K562 (cell line): Measurements from ENCODE around the gene CZIB. TPM values are rescaled to one million over a fixed set of nuclear protein-coding genes. Genes with fewer than 3 reads are reported as not detected.

ENCODE experiments used
- CHD7 ChIP-seq: fragments of 200-600 bp; sonication (generic); IDR thresholded peaks from one replicate; pipeline ENCODE4 v1.6.1; 2012; ENCODE audit warnings: mild to moderate bottlenecking, low read depth, low read length, inconsistent platforms
- MTA2 ChIP-seq: fragments of 450-650 bp; IDR thresholded peaks from 2 replicates; pipeline ENCODE4 v1.6.1; 2016; ENCODE audit warnings: low read depth
- TFE3 ChIP-seq: fragments of 450-650 bp; formaldehyde crosslinking; IDR thresholded peaks from 2 replicates; pipeline ENCODE4 v1.4.0; 2020; ENCODE audit warnings: mild to moderate bottlenecking, mixed read lengths
- U2AF1 ChIP-seq: fragments of 200-400 bp; formaldehyde crosslinking; optimal IDR thresholded peaks from 2 replicates; pipeline ENCODE3; 2017; ENCODE audit warnings: mild to moderate bottlenecking, low read depth, low read length, moderate library complexity
- XRCC5 ChIP-seq: fragments of 200-400 bp; formaldehyde crosslinking; IDR thresholded peaks from 2 replicates; pipeline ENCODE4 v1.6.1; 2017; ENCODE audit warnings: low read depth, mild to moderate bottlenecking, low read length
- polyA plus RNA-seq, 8 experiments: library from polyadenylated mRNA; depleted of rRNA in 4 of 8; stranded (reverse) in 5 of 8; unstranded in 3 of 8; fragments of >200 nt; fragmentation: Nextera tagmentation in 2 of 8; fragmentation: Illumina TruSeq in 1 of 8; extraction: Ambion mirVana in 2 of 8; extraction: Trizol in 1 of 8; gene quantifications; 2 replicates each; pipeline versions ENCODE4 v1.2.1 to v1.2.3, GENCODE V29; 2011 to 2014; ENCODE audit warnings: inconsistent platforms in 1 of 8, missing spikeins in 1 of 8
- total RNA-seq, 7 experiments: library from RNA; depleted of rRNA in 6 of 7; stranded (reverse); fragments of >200 nt in 6 of 7; fragmentation: Illumina TruSeq in 2 of 7; extraction: Trizol in 2 of 7; gene quantifications; 2 replicates each; pipeline versions ENCODE4 v1.2.1 to v1.2.3, GENCODE V29; 2011 to 2021; ENCODE audit warnings: low replicate concordance in 1 of 7
- TF ChIP-seq, protein P1 (sequence below): fragments of 250-450 bp; sonication (Bioruptor Pico); IDR thresholded peaks from 2 replicates; pipeline ENCODE4 v1.8.0; 2022; ENCODE audit warnings: inconsistent platforms
- TF ChIP-seq, protein P2 (sequence below): fragments of 450-650 bp; IDR thresholded peaks from 2 replicates; pipeline ENCODE4 v1.6.1; 2018; ENCODE audit not compliant: partially characterized antibody

CZIB gene
- total and polyA plus RNA-seq, 9 of the 15 experiments (the other 6 are each of a cell fraction or from before 2014, with no cell fraction given) = 52.6 to 111 (median 80.0) TPM

DNA sequence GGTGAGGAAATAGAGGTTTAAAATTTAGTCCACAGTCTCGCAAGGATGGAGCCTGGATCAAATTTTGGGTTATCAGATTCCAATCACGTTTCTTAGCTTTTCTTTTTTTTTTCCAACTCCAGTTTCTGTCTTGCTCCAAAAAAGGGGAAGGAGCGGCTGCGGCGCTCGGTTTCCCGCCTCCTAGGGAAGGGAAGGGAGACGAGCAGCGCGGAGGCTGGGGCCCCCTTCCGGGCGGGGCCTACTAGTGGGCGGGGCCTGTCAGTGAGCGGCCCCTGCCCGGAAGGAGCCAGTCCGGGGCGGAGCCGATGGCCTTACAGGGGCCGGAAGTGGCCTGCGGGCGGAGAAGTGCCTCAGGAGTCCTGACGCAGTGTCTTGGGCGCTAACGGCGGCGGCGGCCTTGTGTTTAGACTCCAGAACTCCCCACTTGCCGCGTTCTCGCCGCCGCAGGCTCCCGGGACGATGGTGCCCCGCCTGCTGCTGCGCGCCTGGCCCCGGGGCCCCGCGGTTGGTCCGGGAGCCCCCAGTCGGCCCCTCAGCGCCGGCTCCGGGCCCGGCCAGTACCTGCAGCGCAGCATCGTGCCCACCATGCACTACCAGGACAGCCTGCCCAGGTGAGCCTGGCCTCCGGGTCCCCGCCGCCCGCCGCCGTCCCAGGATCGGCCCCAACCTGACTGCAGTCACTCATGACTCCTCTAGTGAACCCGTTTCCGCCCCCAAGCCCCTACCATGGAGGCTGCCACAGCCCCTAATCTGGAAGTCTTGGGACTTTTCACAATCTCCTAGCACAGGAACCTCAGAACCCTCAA, 23.7 kb downstream of the CZIB start, which contains the start of gene CPT2 (continued):
- TF ChIP-seq CHD7 (no peak), U2AF1 (peak; percentile 39), XRCC5 (peak; percentile 66; the same call in 1 of the 2 replicates), TFE3 (no peak), MTA2 (0 out of 2 replicates have a peak, but pooled peaks have one; percentile 14)
- TF ChIP-seq, protein P1, sequence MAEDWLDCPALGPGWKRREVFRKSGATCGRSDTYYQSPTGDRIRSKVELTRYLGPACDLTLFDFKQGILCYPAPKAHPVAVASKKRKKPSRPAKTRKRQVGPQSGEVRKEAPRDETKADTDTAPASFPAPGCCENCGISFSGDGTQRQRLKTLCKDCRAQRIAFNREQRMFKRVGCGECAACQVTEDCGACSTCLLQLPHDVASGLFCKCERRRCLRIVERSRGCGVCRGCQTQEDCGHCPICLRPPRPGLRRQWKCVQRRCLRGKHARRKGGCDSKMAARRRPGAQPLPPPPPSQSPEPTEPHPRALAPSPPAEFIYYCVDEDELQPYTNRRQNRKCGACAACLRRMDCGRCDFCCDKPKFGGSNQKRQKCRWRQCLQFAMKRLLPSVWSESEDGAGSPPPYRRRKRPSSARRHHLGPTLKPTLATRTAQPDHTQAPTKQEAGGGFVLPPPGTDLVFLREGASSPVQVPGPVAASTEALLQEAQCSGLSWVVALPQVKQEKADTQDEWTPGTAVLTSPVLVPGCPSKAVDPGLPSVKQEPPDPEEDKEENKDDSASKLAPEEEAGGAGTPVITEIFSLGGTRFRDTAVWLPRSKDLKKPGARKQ (CRISPR knock-in tag) = no peak
- TF ChIP-seq, protein P2, sequence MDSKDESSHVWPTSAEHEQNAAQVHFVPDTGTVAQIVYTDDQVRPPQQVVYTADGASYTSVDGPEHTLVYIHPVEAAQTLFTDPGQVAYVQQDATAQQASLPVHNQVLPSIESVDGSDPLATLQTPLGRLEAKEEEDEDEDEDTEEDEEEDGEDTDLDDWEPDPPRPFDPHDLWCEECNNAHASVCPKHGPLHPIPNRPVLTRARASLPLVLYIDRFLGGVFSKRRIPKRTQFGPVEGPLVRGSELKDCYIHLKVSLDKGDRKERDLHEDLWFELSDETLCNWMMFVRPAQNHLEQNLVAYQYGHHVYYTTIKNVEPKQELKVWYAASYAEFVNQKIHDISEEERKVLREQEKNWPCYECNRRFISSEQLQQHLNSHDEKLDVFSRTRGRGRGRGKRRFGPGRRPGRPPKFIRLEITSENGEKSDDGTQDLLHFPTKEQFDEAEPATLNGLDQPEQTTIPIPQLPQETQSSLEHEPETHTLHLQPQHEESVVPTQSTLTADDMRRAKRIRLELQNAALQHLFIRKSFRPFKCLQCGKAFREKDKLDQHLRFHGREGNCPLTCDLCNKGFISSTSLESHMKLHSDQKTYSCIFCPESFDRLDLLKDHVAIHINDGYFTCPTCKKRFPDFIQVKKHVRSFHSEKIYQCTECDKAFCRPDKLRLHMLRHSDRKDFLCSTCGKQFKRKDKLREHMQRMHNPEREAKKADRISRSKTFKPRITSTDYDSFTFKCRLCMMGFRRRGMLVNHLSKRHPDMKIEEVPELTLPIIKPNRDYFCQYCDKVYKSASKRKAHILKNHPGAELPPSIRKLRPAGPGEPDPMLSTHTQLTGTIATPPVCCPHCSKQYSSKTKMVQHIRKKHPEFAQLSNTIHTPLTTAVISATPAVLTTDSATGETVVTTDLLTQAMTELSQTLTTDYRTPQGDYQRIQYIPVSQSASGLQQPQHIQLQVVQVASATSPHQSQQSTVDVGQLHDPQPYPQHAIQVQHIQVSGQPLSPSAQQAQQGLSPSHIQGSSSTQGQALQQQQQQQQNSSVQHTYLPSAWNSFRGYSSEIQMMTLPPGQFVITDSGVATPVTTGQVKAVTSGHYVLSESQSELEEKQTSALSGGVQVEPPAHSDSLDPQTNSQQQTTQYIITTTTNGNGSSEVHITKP = no peak
